M059J (cell line): ENCODE data around the gene PPP1R1A. TPM values are rescaled to one million over a fixed set of nuclear protein-coding genes. Genes with fewer than 3 reads are reported as not detected.

Experiments used
- DNase-seq: peaks from one replicate; pipeline ENCODE4 v3.0.0-alpha.2; 2012; ENCODE audit warnings: low read depth
- total RNA-seq: library from RNA; depleted of rRNA; stranded (reverse); fragments of >200 nt; shearing (Covaris generic); gene quantifications from 2 replicates; pipeline ENCODE4 v1.2.3, GENCODE V29; 2014; rRNA removed

Gene PPP1R1A
- total RNA-seq: not detected in 2 replicates

GRCh38 chr12:54588110-54588889 lies at the start of gene PPP1R1A:
Gene PPP1R1A (minus strand): TSS chr12:54588659. CDS start chr12:54588488, 171 bp downstream.
- no peak for DNase-seq

GRCh38 chr12:54634795-54635194 lies 46.3 kb upstream of the PPP1R1A start, which contains the start of gene LACRT:
Gene LACRT (minus strand): TSS chr12:54634895. CDS start chr12:54634841, 54 bp downstream.
- no peak for DNase-seq

- no peak for DNase-seq
Observed at GRCh38 chr12:54631988-54632728, 43.7 kb upstream of the PPP1R1A start.

- DNase-seq: no peak
Observed at GRCh38 chr12:54631551-54631950, 43.1 kb upstream of the PPP1R1A start.

- no peak for DNase-seq
Observed at GRCh38 chr12:54629925-54630324, 41.5 kb upstream of the PPP1R1A start.

- DNase-seq: no peak
Observed at GRCh38 chr12:54628186-54628846, 39.9 kb upstream of the PPP1R1A start.

- no peak for DNase-seq
Observed at GRCh38 chr12:54627304-54627703, 38.8 kb upstream of the PPP1R1A start.

- DNase-seq: no peak
Observed at GRCh38 chr12:54625598-54625997, 37.1 kb upstream of the PPP1R1A start.

GRCh38 chr12:54624315-54625279 lies 36.1 kb upstream of the PPP1R1A start:
- DNase-seq: no peak

- DNase-seq: no peak
Observed at GRCh38 chr12:54622463-54623183, 34.2 kb upstream of the PPP1R1A start.

- DNase-seq: no peak
Observed at GRCh38 chr12:54616933-54617680, 28.6 kb upstream of the PPP1R1A start.

GRCh38 chr12:54612225-54612750 lies 23.8 kb upstream of the PPP1R1A start:
- no peak for DNase-seq

GRCh38 chr12:54611715-54612149 lies 23.3 kb upstream of the PPP1R1A start:
- DNase-seq: no peak

- no peak for DNase-seq
Observed at GRCh38 chr12:54608769-54609168, 20.3 kb upstream of the PPP1R1A start.

- DNase-seq: no peak
Observed at GRCh38 chr12:54608156-54608555, 19.7 kb upstream of the PPP1R1A start.

- no peak for DNase-seq
Observed at GRCh38 chr12:54606556-54606955, 18.1 kb upstream of the PPP1R1A start.

- DNase-seq: no peak
Observed at GRCh38 chr12:54605138-54605970, 16.9 kb upstream of the PPP1R1A start.

- no peak for DNase-seq
Observed at GRCh38 chr12:54604436-54604835, 16.0 kb upstream of the PPP1R1A start.

GRCh38 chr12:54603872-54604271 lies 15.4 kb upstream of the PPP1R1A start:
- DNase-seq: no peak
